WTC11 (cell line): Measurements from ENCODE around the gene GREM1. TPM values are rescaled to one million over a fixed set of nuclear protein-coding genes. Genes with fewer than 3 reads are reported as not detected.

Experiments used
- ATAC-seq: fragments of 200-7000 bp; cut with Tn5 transposase; 2 replicates; pipeline ENCODE4 v1.10.0; 2021; ENCODE audit warnings: mild to moderate bottlenecking, moderate library complexity
- CTCF ChIA-PET: fragments of 300-600 bp; sonication (Branson Sonifier 250); formaldehyde crosslinking; loops from one replicate; lab custom pipeline; 2021; ENCODE audit warnings: antibody characterized with exemption; lab: Charles Lee
- POLR2A ChIA-PET: fragments of 350-600 bp; sonication (Branson Sonifier 250); formaldehyde crosslinking; loops from one replicate; lab custom pipeline; 2021; ENCODE audit warnings: antibody characterized with exemption; lab: Charles Lee
- DNase-seq: peaks from one replicate; pipeline ENCODE4 v3.0.0; 2021; ENCODE audit warnings: low spot score
- H3K27ac Mint-ChIP-seq: 2 replicates; pipeline ENCODE4 v1.8.0; 2021; ENCODE audit warnings: mixed read lengths
- H3K27me3 Mint-ChIP-seq: 2 replicates; pipeline ENCODE4 v1.8.0; 2021; ENCODE audit warnings: low read depth, mild to moderate bottlenecking, moderate library complexity, mixed read lengths
- H3K36me3 Mint-ChIP-seq: 2 replicates; pipeline ENCODE4 v1.8.0; 2021; ENCODE audit warnings: mixed read lengths
- H3K4me1 Mint-ChIP-seq: 2 replicates; pipeline ENCODE4 v1.8.0; 2022; ENCODE audit warnings: mixed read lengths
- H3K4me3 Mint-ChIP-seq: 2 replicates; pipeline ENCODE4 v1.8.0; 2021; ENCODE audit warnings: mild to moderate bottlenecking, moderate library complexity, mixed read lengths
- H3K9me3 Mint-ChIP-seq: 2 replicates; pipeline ENCODE4 v1.8.0; 2021; ENCODE audit warnings: mixed read lengths
- AFF4 ChIP-seq: sonication (generic); formaldehyde crosslinking; IDR thresholded peaks from 2 replicates; pipeline ENCODE4 v1.8.1; 2023; ENCODE audit warnings: mild to moderate bottlenecking, missing genetic modification reagents, borderline replicate concordance
- ATF1 ChIP-seq: sonication (generic); formaldehyde crosslinking; IDR thresholded peaks from 2 replicates; pipeline ENCODE4 v1.8.1; 2023; ENCODE audit warnings: mild to moderate bottlenecking, moderate library complexity, missing genetic modification reagents
- CTCF ChIP-seq: fragments of 200-600 bp; IDR thresholded peaks from 2 replicates; pipeline ENCODE4 v1.8.0; 2022; ENCODE audit warnings: antibody characterized with exemption
- MYBL2 ChIP-seq: sonication (generic); formaldehyde crosslinking; IDR thresholded peaks from 2 replicates; pipeline ENCODE4 v1.8.1; 2023; ENCODE audit warnings: mild to moderate bottlenecking, moderate library complexity, missing genetic modification reagents
- SP1 ChIP-seq: sonication (generic); formaldehyde crosslinking; conservative IDR thresholded peaks from 2 replicates; pipeline ENCODE4 v1.8.1; 2022; ENCODE audit warnings: missing genetic modification reagents
- TP53 ChIP-seq: sonication (generic); formaldehyde crosslinking; IDR thresholded peaks from 2 replicates; pipeline ENCODE4 v1.8.1; 2023; ENCODE audit warnings: mild to moderate bottlenecking, missing genetic modification reagents
- ZNF121 ChIP-seq: sonication (generic); formaldehyde crosslinking; IDR thresholded peaks from 2 replicates; pipeline ENCODE4 v1.8.0; 2023; ENCODE audit warnings: missing genetic modification reagents
- ZNF138 ChIP-seq: sonication (generic); formaldehyde crosslinking; conservative IDR thresholded peaks from 2 replicates; pipeline ENCODE4 v1.8.1; 2022; ENCODE audit warnings: mild to moderate bottlenecking, moderate library complexity, missing genetic modification reagents
- total RNA-seq: library from RNA; stranded (reverse); gene quantifications from 3 replicates; pipeline ENCODE4 v1.2.3, GENCODE V29; 2021
- TF ChIP-seq, protein P1 (sequence below): sonication (generic); formaldehyde crosslinking; conservative IDR thresholded peaks from 2 replicates; pipeline ENCODE4 v1.8.1; 2023; ENCODE audit warnings: mild to moderate bottlenecking, low read depth, missing genetic modification reagents, moderate library complexity
- TF ChIP-seq, protein P2 (sequence below): fragments of 250-450 bp; sonication (Bioruptor Pico); IDR thresholded peaks from 2 replicates; pipeline ENCODE4 v1.9.0; 2021; ENCODE audit warnings: mild to moderate bottlenecking
- TF ChIP-seq, protein P3 (sequence below): sonication (generic); formaldehyde crosslinking; IDR thresholded peaks from 2 replicates; pipeline ENCODE4 v1.8.0; 2022; ENCODE audit warnings: mild to moderate bottlenecking, missing genetic modification reagents
- TF ChIP-seq, protein P4 (sequence below): sonication (generic); formaldehyde crosslinking; IDR thresholded peaks from 2 replicates; pipeline ENCODE4 v1.8.1; 2023; ENCODE audit warnings: mild to moderate bottlenecking, missing genetic modification reagents
- TF ChIP-seq, protein P5 (sequence below): sonication (generic); formaldehyde crosslinking; IDR thresholded peaks from 2 replicates; pipeline ENCODE4 v1.8.0; 2022; ENCODE audit warnings: missing genetic modification reagents

GREM1 gene
- total RNA-seq, 1 experiment from 2014 or later: 0.59 TPM

- H3K4me3 Mint-ChIP-seq: no peak overlapping the region
- CTCF ChIA-PET: interaction anchor here (1.0 kb wide), 1 partner anchor 54 kb away, joined by 5 read pairs; no protein-coding TSS in a partner anchor
Observed at GRCh38 chr15:32705446-32705845, 12.4 kb upstream of the GREM1 start.

More at GRCh38 chr15:32705446-32705845, 12.4 kb upstream of the GREM1 start:
- Mint-ChIP-seq H3K4me1 (no peaks in the 10 kb centered on the region; the same call in 1 of the 2 replicates), H3K27me3 (no peaks in the 10 kb centered on the region), H3K36me3 (no peaks in the 10 kb centered on the region), H3K27ac (no peak overlapping the region), H3K9me3 (no peaks in the 10 kb centered on the region)
- POLR2A ChIA-PET: no interaction called here
- TF ChIP-seq, protein P1, sequence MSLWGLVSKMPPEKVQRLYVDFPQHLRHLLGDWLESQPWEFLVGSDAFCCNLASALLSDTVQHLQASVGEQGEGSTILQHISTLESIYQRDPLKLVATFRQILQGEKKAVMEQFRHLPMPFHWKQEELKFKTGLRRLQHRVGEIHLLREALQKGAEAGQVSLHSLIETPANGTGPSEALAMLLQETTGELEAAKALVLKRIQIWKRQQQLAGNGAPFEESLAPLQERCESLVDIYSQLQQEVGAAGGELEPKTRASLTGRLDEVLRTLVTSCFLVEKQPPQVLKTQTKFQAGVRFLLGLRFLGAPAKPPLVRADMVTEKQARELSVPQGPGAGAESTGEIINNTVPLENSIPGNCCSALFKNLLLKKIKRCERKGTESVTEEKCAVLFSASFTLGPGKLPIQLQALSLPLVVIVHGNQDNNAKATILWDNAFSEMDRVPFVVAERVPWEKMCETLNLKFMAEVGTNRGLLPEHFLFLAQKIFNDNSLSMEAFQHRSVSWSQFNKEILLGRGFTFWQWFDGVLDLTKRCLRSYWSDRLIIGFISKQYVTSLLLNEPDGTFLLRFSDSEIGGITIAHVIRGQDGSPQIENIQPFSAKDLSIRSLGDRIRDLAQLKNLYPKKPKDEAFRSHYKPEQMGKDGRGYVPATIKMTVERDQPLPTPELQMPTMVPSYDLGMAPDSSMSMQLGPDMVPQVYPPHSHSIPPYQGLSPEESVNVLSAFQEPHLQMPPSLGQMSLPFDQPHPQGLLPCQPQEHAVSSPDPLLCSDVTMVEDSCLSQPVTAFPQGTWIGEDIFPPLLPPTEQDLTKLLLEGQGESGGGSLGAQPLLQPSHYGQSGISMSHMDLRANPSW (CRISPR knock-in tag): no peak
- no peak for TF ChIP-seq TP53 (CRISPR knock-in tag)
- TF ChIP-seq, protein P2, sequence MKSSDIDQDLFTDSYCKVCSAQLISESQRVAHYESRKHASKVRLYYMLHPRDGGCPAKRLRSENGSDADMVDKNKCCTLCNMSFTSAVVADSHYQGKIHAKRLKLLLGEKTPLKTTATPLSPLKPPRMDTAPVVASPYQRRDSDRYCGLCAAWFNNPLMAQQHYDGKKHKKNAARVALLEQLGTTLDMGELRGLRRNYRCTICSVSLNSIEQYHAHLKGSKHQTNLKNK (CRISPR knock-in tag): no peak
- no peak for TF ChIP-seq ZNF121
- no peak for TF ChIP-seq AFF4 (CRISPR knock-in tag)
- TF ChIP-seq, protein P3, sequence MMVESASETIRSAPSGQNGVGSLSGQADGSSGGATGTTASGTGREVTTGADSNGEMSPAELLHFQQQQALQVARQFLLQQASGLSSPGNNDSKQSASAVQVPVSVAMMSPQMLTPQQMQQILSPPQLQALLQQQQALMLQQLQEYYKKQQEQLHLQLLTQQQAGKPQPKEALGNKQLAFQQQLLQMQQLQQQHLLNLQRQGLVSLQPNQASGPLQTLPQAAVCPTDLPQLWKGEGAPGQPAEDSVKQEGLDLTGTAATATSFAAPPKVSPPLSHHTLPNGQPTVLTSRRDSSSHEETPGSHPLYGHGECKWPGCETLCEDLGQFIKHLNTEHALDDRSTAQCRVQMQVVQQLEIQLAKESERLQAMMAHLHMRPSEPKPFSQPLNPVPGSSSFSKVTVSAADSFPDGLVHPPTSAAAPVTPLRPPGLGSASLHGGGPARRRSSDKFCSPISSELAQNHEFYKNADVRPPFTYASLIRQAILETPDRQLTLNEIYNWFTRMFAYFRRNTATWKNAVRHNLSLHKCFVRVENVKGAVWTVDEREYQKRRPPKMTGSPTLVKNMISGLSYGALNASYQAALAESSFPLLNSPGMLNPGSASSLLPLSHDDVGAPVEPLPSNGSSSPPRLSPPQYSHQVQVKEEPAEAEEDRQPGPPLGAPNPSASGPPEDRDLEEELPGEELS (CRISPR knock-in tag): no peak
- TF ChIP-seq ZNF138: no peak
- no peak for TF ChIP-seq ATF1 (CRISPR knock-in tag)
- no peak for TF ChIP-seq MYBL2 (CRISPR knock-in tag)
- TF ChIP-seq CTCF: no peak
- TF ChIP-seq, protein P4, sequence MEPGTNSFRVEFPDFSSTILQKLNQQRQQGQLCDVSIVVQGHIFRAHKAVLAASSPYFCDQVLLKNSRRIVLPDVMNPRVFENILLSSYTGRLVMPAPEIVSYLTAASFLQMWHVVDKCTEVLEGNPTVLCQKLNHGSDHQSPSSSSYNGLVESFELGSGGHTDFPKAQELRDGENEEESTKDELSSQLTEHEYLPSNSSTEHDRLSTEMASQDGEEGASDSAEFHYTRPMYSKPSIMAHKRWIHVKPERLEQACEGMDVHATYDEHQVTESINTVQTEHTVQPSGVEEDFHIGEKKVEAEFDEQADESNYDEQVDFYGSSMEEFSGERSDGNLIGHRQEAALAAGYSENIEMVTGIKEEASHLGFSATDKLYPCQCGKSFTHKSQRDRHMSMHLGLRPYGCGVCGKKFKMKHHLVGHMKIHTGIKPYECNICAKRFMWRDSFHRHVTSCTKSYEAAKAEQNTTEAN: no peak
- no peak for TF ChIP-seq SP1 (CRISPR knock-in tag)
- TF ChIP-seq, protein P5, sequence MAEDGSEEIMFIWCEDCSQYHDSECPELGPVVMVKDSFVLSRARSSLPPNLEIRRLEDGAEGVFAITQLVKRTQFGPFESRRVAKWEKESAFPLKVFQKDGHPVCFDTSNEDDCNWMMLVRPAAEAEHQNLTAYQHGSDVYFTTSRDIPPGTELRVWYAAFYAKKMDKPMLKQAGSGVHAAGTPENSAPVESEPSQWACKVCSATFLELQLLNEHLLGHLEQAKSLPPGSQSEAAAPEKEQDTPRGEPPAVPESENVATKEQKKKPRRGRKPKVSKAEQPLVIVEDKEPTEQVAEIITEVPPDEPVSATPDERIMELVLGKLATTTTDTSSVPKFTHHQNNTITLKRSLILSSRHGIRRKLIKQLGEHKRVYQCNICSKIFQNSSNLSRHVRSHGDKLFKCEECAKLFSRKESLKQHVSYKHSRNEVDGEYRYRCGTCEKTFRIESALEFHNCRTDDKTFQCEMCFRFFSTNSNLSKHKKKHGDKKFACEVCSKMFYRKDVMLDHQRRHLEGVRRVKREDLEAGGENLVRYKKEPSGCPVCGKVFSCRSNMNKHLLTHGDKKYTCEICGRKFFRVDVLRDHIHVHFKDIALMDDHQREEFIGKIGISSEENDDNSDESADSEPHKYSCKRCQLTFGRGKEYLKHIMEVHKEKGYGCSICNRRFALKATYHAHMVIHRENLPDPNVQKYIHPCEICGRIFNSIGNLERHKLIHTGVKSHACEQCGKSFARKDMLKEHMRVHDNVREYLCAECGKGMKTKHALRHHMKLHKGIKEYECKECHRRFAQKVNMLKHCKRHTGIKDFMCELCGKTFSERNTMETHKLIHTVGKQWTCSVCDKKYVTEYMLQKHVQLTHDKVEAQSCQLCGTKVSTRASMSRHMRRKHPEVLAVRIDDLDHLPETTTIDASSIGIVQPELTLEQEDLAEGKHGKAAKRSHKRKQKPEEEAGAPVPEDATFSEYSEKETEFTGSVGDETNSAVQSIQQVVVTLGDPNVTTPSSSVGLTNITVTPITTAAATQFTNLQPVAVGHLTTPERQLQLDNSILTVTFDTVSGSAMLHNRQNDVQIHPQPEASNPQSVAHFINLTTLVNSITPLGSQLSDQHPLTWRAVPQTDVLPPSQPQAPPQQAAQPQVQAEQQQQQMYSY (CRISPR knock-in tag): no peak
- ATAC-seq (no peak), DNase-seq (no peak)
